Subcutaneous abdominal adipose tissue (tissue), 5 donors: ENCODE data around the gene ANKS1A.
"Not testable (repeated sequence)": the region's sequence is repeated elsewhere in the genome, so short reads cannot be mapped to it uniquely, and the experiment has no call there.

ENCODE experiments used
- H3K27ac ChIP-seq: one replicate; pipeline ENCODE4 v1.7.0; 2013; ENCODE audit warnings: low read depth, mild to moderate bottlenecking, inconsistent platforms, low read length, moderate library complexity
- H3K27me3 ChIP-seq, 5 donors: one replicate each; pipeline ENCODE4 v1.7.0; 2013; ENCODE audit warnings: low read length in 5 of 5, inconsistent platforms in 1 of 5; ENCODE audit not compliant: control insufficient read depth in 5 of 5, insufficient read depth in 4 of 5
- H3K36me3 ChIP-seq, 5 donors: one replicate each; pipeline ENCODE4 v1.7.0; 2013; ENCODE audit warnings: low read length in 5 of 5; ENCODE audit not compliant: control insufficient read depth in 5 of 5, insufficient read depth in 5 of 5
- H3K4me1 ChIP-seq, 5 donors: one replicate each; pipeline ENCODE4 v1.7.0; 2013; ENCODE audit warnings: low read length in 5 of 5, mild to moderate bottlenecking in 3 of 5, moderate library complexity in 1 of 5; ENCODE audit not compliant: control insufficient read depth in 5 of 5, insufficient read depth in 5 of 5
- H3K4me3 ChIP-seq, 5 donors: one replicate each; pipeline ENCODE4 v1.7.0; 2013; ENCODE audit warnings: low read length in 5 of 5, low read depth in 1 of 5
- H3K9ac ChIP-seq, 5 donors: one replicate each; pipeline ENCODE4 v1.7.0; 2013; ENCODE audit warnings: low read length in 5 of 5, mild to moderate bottlenecking in 4 of 5, moderate library complexity in 3 of 5
- H3K9me3 ChIP-seq, 5 donors: one replicate each; pipeline ENCODE4 v1.7.0; 2013; ENCODE audit warnings: low read length in 5 of 5; ENCODE audit not compliant: control insufficient read depth in 5 of 5
- donor health status: healthy.
- donor health status: healthy.
- donor health status: healthy.
- donor health status: healthy.
- donor health status: healthy.

Gene ANKS1A

DNA sequence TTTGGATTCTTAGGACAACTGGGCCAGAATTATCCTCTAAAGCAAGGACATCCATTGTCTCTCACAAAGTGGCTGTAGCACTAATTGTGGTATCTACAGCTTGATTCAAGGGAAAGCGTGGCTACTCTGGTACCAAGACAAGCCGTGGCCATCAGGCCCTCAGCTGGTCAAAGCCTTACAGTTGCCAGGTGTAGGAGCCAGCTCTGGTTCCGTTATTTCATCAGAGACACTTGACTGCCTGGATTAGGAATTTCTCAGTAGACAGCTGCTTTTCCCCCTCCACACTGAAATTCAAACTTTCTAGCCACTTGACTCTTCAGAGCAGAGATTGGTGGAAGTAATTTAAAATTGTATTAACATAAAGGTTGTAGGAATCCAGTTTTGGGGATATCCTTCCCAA lies 104.2 kb downstream of the ANKS1A start:
- Histone ChIP-seq H3K9me3 (no peaks in the 10 kb centered on the region), H3K4me3 (no peak overlapping the region), H3K4me1 (peaks cover 0 to 12% (median 8%) of the 10 kb centered on the region in 5 donors), H3K9ac (no peak overlapping the region), H3K27ac (no peak overlapping the region), H3K36me3 (peaks cover 22 to 53% (median 39%) of the 10 kb centered on the region in 5 donors), H3K27me3 (no peaks in the 10 kb centered on the region)

DNA sequence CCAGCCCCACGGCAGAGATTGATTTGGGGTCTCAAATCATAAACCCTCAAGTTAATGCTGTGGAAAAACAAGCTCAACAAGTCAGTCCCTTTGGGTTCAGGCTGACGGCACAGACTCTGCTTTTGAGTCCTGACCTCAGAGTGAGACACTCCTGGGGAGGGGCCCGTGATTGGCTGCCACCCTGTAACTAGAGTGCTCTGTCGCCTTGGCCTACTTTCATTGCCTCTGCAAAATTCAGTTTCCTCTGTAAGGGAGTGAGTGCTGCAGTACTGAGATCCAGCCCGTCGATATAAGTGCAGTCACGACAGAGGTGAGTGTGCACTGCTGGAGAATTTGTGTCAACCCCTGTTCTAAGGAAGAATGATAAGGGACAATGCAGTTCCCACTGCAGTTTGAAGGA lies 105.6 kb downstream of the ANKS1A start:
- Histone ChIP-seq H3K9ac (no peak overlapping the region), H3K36me3 (peaks cover 16 to 49% (median 35%) of the 10 kb centered on the region in 5 donors), H3K4me1 (peaks cover 0 to 12% (median 8%) of the 10 kb centered on the region in 5 donors), H3K9me3 (no peaks in the 10 kb centered on the region), H3K27me3 (no peaks in the 10 kb centered on the region), H3K27ac (no peak overlapping the region), H3K4me3 (no peak overlapping the region)

DNA sequence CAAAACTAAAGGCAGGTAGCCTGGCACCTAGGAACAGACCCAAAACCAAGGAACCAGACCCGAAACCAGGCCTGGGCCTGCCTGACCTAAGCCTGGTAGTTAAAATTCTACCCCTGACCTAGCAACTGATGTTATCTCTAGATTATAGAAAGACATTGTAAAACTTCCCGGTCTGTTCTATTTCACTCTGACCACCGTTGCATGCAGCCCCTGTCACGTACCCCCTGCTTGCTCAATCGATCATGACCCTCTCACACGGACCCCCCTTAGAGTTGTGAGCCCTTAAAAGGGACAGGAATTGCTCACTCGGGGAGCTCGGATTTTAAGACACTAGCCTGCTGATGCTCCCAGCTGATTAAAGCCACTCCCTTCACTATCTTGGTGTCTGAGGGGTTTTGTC lies 109.4 kb downstream of the ANKS1A start:
- H3K4me3 ChIP-seq, H3K27ac ChIP-seq, H3K27me3 ChIP-seq, H3K4me1 ChIP-seq, H3K9ac ChIP-seq, H3K9me3 ChIP-seq: not testable (repeated sequence)
- peaks cover 10 to 43% (median 21%) of the 10 kb centered on the region in 5 donors for H3K36me3 ChIP-seq

DNA sequence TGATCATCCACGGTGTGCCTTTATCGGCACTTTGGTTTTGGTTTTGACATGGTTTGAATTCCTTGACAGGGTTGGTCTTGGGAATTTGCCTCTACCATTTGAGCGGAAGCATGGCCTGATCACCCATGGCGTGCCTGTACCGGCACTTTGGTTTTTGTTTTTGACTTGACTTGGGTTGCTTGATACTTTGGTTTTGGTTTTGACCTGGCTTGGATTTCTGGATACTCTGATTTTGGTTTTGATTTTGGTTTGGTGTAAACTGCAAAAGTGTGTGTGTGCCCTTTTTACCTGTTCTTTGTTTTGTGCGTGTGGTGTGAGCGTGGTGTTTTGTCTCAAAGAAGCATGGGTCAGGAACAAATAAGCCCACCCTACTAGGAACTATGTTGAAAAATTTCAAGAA lies 110.1 kb downstream of the ANKS1A start:
- H3K9ac ChIP-seq, H3K4me3 ChIP-seq, H3K4me1 ChIP-seq, H3K27ac ChIP-seq, H3K27me3 ChIP-seq, H3K9me3 ChIP-seq: not testable (repeated sequence)
- H3K36me3 ChIP-seq, result peaks cover 7 to 35% (median 19%) of the 10 kb centered on the region in 5 donors

DNA sequence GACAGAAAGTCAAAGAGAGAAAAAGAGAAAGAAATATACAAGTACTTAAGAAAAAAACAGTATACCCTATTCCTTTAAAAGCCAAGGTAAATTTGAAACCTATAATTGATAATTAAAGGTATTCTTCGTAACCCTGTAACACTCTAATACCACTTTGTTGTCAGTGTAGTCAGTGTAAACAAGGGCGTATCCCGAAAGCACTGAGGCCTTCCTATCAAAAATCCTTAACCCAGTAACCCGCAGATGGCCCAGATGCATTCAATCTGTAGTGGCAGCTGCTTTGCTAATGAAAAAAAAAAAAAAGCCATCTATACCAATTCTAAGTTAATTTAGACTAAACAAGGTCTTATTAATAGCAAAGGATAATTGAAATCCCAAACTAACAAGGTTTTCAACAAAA lies 110.9 kb downstream of the ANKS1A start:
- peaks cover 2 to 27% (median 11%) of the 10 kb centered on the region in 5 donors for H3K36me3 ChIP-seq
- not testable (repeated sequence) for H3K9ac ChIP-seq

DNA sequence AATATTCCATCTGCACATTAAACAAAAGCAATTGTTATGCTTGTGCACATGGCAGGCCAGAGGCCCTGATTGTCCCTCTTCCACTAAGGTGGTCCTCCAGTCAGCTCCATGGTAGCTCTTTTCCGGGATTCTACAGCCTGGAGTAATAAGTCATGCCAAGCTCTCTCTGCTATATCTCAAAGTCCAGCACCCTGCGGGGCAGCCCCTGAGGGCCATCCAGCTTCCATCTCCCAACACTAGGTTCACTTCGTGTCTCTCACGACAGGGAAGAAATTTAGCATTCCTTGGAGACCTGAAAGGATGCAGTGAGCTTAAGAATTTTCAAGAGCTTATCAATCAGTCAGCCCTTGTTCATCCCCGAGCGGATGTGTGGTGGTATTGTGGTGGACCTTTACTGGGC lies 112.3 kb downstream of the ANKS1A start:
- not testable (repeated sequence) for H3K27ac ChIP-seq, H3K9ac ChIP-seq, H3K9me3 ChIP-seq, H3K27me3 ChIP-seq, H3K4me3 ChIP-seq, H3K4me1 ChIP-seq
- peaks cover 0 to 22% (median 6%) of the 10 kb centered on the region in 5 donors for H3K36me3 ChIP-seq

More for the DNA sequence above, 110.9 kb downstream of the ANKS1A start:
- H3K27me3 ChIP-seq, H3K9me3 ChIP-seq, H3K4me3 ChIP-seq, H3K4me1 ChIP-seq, H3K27ac ChIP-seq: not testable (repeated sequence)

DNA sequence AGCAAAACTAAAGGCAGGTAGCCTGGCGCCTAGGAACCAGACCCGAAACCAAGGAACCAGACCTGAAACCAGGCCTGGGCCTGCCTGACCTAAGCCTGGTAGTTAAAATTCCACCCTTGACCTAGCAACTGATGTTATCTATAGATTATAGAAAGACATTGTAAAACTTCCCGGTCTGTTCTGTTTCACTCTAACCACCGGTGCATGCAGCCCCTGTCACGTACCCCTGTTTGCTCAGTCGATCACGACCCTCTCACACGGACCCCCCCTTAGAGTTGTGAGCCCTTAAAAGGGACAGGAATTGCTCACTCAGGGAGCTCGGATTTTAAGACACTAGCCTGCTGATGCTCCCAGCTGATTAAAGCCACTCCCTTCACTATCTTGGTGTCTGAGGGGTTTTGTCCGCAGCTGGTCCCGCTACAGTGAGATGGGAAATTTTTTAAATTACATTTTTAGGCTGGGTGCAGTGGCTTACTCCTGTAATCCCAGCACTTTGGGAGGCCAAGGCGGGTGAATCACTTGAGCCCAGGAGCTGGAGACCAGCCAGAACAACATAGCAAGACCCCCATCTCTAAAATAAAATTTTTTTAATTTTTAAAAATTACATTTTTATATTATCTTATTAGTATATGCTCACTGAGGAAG lies 115.0 kb downstream of the ANKS1A start:
- not testable (repeated sequence) for H3K27me3 ChIP-seq, H3K9ac ChIP-seq, H3K27ac ChIP-seq, H3K4me3 ChIP-seq, H3K9me3 ChIP-seq, H3K4me1 ChIP-seq
- H3K36me3 ChIP-seq, result peaks cover 0 to 18% (median 4%) of the 10 kb centered on the region in 5 donors

DNA sequence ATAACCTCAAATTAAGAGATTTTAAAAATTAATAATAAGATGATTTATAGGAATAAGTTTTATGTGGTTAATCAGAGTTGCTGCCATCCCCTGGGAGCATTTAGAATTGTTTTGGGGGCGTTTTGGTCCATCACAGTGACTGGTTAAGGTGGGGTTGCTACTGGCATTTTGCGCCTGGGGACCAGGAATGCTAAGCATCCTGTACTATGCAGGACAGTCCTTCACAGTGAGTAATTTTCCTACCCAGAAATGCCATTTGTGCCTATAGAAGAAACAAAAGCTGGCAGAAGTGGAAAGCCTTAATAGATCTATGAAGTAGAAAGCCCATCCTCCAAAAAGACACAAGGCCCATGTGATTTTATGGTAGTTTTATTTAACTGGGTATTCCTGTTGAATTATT lies 118.0 kb downstream of the ANKS1A start:
- H3K9ac ChIP-seq, result no peak overlapping the region

DNA sequence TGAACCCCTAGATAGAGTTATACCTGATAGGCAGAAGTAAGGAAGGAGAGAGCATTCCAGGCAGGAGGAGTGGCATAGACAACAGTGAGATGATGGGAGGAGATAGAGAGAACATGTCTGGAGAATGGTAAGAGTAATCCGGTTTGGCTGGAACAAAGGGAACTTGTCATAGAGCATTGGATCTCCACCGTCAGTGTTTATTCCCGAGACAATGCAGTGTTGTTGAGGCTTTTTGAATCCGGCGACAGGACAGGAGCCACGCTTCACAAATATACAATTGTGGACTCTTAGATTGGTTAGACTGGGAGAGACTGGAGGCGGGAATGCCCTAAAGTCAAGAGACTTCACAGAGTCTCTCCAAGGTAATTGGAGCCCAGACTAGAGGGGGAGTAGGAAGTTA lies 119.8 kb downstream of the ANKS1A start:
- Histone ChIP-seq H3K27me3 (no peaks in the 10 kb centered on the region), H3K27ac (no peak overlapping the region), H3K4me1 (peaks cover 0 to under 1% (median 0%) of the 10 kb centered on the region in 5 donors), H3K36me3 (peaks cover 0 to 3% (median 0%) of the 10 kb centered on the region in 5 donors), H3K9ac (no peak overlapping the region), H3K9me3 (no peaks in the 10 kb centered on the region), H3K4me3 (no peak overlapping the region)

More for the DNA sequence above, 118.0 kb downstream of the ANKS1A start:
- Histone ChIP-seq H3K9me3 (no peaks in the 10 kb centered on the region), H3K4me1 (no peaks in the 10 kb centered on the region), H3K36me3 (peaks cover 0 to 14% (median 1%) of the 10 kb centered on the region in 5 donors), H3K27me3 (no peaks in the 10 kb centered on the region), H3K27ac (no peak overlapping the region), H3K4me3 (no peak overlapping the region)

DNA sequence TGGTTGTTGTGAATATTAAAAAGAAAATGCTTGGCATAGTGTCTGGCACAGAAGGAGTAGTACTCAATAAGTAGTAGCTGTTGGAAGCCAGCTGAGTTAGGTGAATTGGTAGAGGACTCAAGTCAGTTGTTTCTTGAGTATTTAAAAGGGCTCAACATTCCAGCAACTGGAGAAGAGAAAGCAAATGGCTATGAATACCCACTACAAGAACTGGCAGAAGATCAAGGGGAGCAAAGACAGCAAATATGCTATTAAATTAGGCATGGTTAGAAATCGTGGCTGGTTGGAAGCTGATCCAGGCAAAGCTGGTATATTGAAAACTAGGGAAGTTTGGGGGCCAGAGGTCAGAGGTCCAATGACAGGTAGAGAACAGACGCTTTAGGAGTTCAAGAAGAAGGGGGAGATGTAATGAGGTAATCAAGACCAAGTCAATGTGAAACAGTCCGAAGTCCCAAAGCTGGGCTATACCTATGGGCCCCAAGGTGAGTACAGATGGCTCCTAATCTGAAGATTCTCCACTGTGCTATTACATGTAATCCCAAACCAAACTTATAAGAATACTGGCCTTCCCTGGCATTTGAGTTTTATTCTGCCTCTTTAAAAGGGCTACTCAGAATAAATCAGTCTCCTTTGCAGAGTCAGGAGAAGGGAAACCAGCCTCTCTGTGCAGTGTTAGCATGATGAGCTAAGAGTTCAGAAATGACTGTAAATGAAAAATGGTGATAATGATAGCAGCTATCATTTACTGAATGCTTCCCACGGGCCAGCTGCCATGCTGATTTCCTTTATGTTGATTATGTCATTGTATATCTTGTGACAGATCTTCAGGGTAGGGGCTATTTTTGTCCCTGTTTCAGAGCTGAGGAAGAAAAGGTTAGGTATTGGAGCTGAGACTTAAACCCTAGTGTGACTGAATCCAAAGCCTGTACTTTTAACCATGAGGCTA lies 122.3 kb downstream of the ANKS1A start:
- H3K9ac ChIP-seq, result no peak overlapping the region
- H3K27me3 ChIP-seq, result no peaks in the 10 kb centered on the region
- H3K36me3 ChIP-seq, result peaks cover 0 to 5% (median 0%) of the 10 kb centered on the region in 5 donors
- H3K27ac ChIP-seq, result no peak overlapping the region
- no peaks in the 10 kb centered on the region for H3K9me3 ChIP-seq
- H3K4me1 ChIP-seq, result peaks cover 3 to 22% (median 18%) of the 10 kb centered on the region in 5 donors
- no peak overlapping the region for H3K4me3 ChIP-seq
